Measurements from ENCODE around the gene PRRC2A. TPM values are rescaled to one million over a fixed set of nuclear protein-coding genes. Genes with fewer than 3 reads are reported as not detected.
A peak's percentile ranks its signal among the peaks of the same experiment; 100 is the strongest.

Gene PRRC2A
- total RNA-seq, 8 experiments from 2014 or later = 53.2 to 259 (median 92.0) TPM

GRCh38 chr6:31652925-31653724 is 32.6 kb downstream of the PRRC2A start:
- in situ Hi-C loops (cut with MboI; ENCODE audit: low pct_unique_long_range_greater_than_20kb in 2 of 9, low sequenced_read_pairs in 9 of 9, unreplicated experiment in 9 of 9) = loop anchor here in 1 of 9 experiments (25.0 kb wide), 1 partner anchor 184 kb away; the partner anchor contains the start of gene HSPA1B
- Histone ChIP-seq H3K4me1 (replicated peaks in 1 of 2) (peaks cover 18 to 20% of the 10 kb centered on the region in 2 donors), H3K4me3 (peak overlapping the region; percentile 64 to 89 (median 78)), H3K27ac (peak overlapping the region; percentile 99)
- 2 to 45% (median 16%) methylated on average over 2 to 17 of the region's 37 CpGs for WGBS, 10 experiments
- ATAC-seq (replicated peaks in 6 of 8) = peak; percentile 49 to 75 (median 60)

- no peak for ATAC-seq (replicated peaks in 6 of 8)
- Histone ChIP-seq H3K4me3 (no peak overlapping the region), H3K27ac (no peak overlapping the region), H3K4me1 (replicated peaks in 1 of 2) (peaks cover 34 to 36% of the 10 kb centered on the region in 2 donors)
- 87 to 100% (median 96%) methylated on average over 2 to 8 of the region's 8 CpGs for WGBS, 10 experiments
- in situ Hi-C loops (cut with MboI; ENCODE audit: low pct_unique_long_range_greater_than_20kb in 2 of 9, low sequenced_read_pairs in 9 of 9, unreplicated experiment in 9 of 9) = loop anchor here in 1 of 9 experiments (25.0 kb wide), 1 partner anchor 183 kb away; the partner anchor contains the start of gene HSPA1B
These were observed 34.2 kb downstream of the PRRC2A start for GRCh38 chr6:31654574-31655348.

GRCh38 chr6:31655349-31656237 is 35.1 kb downstream of the PRRC2A start, which contains the start of gene APOM:
Gene APOM, plus strand, starts transcription at chr6:31655894. Its CDS starts 73 bp downstream, at chr6:31655967.
- ATAC-seq (replicated peaks in 6 of 8) = no peak
- 64 to 100% (median 80%) methylated on average over 2 to 8 of the region's 8 CpGs; no CpG with 5 or more reads in 2 of the 10 experiments for WGBS, 10 experiments
- in situ Hi-C loops (cut with MboI; ENCODE audit: low pct_unique_long_range_greater_than_20kb in 2 of 9, low sequenced_read_pairs in 9 of 9, unreplicated experiment in 9 of 9) = loop anchor here in 1 of 9 experiments (25.0 kb wide), 1 partner anchor 182 kb away; the partner anchor contains the start of gene HSPA1B
- Histone ChIP-seq H3K4me1 (replicated peaks in 1 of 2) (peaks cover 30 to 32% of the 10 kb centered on the region in 2 donors), H3K4me3 (no peak within 1 kb of the TSS), H3K27ac (no peak within 1 kb of the TSS)

- H3K4me3 ChIP-seq = peak overlapping the region in 1 of 5 donors; percentile 5
- peaks cover 25 to 27% of the 10 kb centered on the region in 2 donors for H3K4me1 ChIP-seq (replicated peaks in 1 of 2)
- WGBS, 10 experiments = 0 to 100% (median 64%) methylated on average over 1 to 5 of the region's 6 CpGs; no CpG with 5 or more reads in 4 of the 10 experiments
- H3K27ac ChIP-seq = no peak overlapping the region
- ATAC-seq (replicated peaks in 6 of 8) = no peak
- in situ Hi-C loops (cut with MboI; ENCODE audit: low pct_unique_long_range_greater_than_20kb in 2 of 9, low sequenced_read_pairs in 9 of 9, unreplicated experiment in 9 of 9) = loop anchor here in 1 of 9 experiments (25.0 kb wide), 1 partner anchor 180 kb away; the partner anchor contains the start of gene HSPA1B
These were observed 37.1 kb downstream of the PRRC2A start for GRCh38 chr6:31657406-31658157.

- no peak for ATAC-seq (replicated peaks in 6 of 8)
- in situ Hi-C loops (cut with MboI; ENCODE audit: low pct_unique_long_range_greater_than_20kb in 2 of 9, low sequenced_read_pairs in 9 of 9, unreplicated experiment in 9 of 9) = loop anchor here in 1 of 9 experiments (25.0 kb wide), 1 partner anchor 179 kb away; the partner anchor contains the start of gene HSPA1B
- peaks cover 27 to 28% of the 10 kb centered on the region in 2 donors for H3K4me1 ChIP-seq (replicated peaks in 1 of 2)
- H3K27ac ChIP-seq = no peak overlapping the region
- WGBS, 10 experiments = 40 to 100% (median 83%) methylated on average over 1 to 3 of the region's 4 CpGs; no CpG with 5 or more reads in 1 of the 10 experiments
- H3K4me3 ChIP-seq = peak overlapping the region in 1 of 5 donors; percentile 5
These were observed 37.7 kb downstream of the PRRC2A start for GRCh38 chr6:31658158-31658688.

- H3K27ac ChIP-seq = peak overlapping the region in 1 of 2 donors; percentile 79
- H3K4me3 ChIP-seq = peak overlapping the region; percentile 48 to 74 (median 57)
- 90 to 91% methylated on average over 2 to 6 of the region's 13 CpGs; no CpG with 5 or more reads in 8 of the 10 experiments for WGBS, 10 experiments
- no peak for ATAC-seq (replicated peaks in 6 of 8)
- in situ Hi-C loops (cut with MboI; ENCODE audit: low pct_unique_long_range_greater_than_20kb in 2 of 9, low sequenced_read_pairs in 9 of 9, unreplicated experiment in 9 of 9) = loop anchor here in 1 of 9 experiments (25.0 kb wide), 1 partner anchor 178 kb away; the partner anchor contains the start of gene HSPA1B
- H3K4me1 ChIP-seq (replicated peaks in 1 of 2) = peaks cover 29 to 31% of the 10 kb centered on the region in 2 donors
These were observed 38.6 kb downstream of the PRRC2A start for GRCh38 chr6:31658983-31659648.

- peak in 3 of 8 experiments; percentile 9 to 10 (median 10) for ATAC-seq (replicated peaks in 6 of 8)
These were observed 39.3 kb downstream of the PRRC2A start for GRCh38 chr6:31659649-31660380.

GRCh38 chr6:31660381-31661261 is 40.1 kb downstream of the PRRC2A start, which contains the start of gene C6orf47:
Gene C6orf47, minus strand, starts transcription at chr6:31660778. Its CDS starts 831 bp downstream, at chr6:31659947.
- Histone ChIP-seq H3K4me3 (peak within 1 kb of the TSS; percentile 48 to 74 (median 57)), H3K4me1 (replicated peaks in 1 of 2) (peaks cover 29 to 31% of the 10 kb centered on the region in 2 donors), H3K27ac (peak within 1 kb of the TSS; percentile 68 to 79)
- 0 to 2% (median 0%) methylated on average over 1 to 17 of the region's 52 CpGs; no CpG with 5 or more reads in 3 of the 10 experiments for WGBS, 10 experiments
- in situ Hi-C loops (cut with MboI; ENCODE audit: low pct_unique_long_range_greater_than_20kb in 2 of 9, low sequenced_read_pairs in 9 of 9, unreplicated experiment in 9 of 9) = loop anchor here in 1 of 9 experiments (25.0 kb wide), 1 partner anchor 177 kb away; the partner anchor contains the start of gene HSPA1B
- peak; percentile 57 to 71 (median 68) for ATAC-seq (replicated peaks in 6 of 8)

More at GRCh38 chr6:31659649-31660380, 39.3 kb downstream of the PRRC2A start:
- Histone ChIP-seq H3K4me1 (replicated peaks in 1 of 2) (peaks cover 29 to 31% of the 10 kb centered on the region in 2 donors), H3K27ac (peak overlapping the region; percentile 68 to 79), H3K4me3 (peak overlapping the region; percentile 48 to 74 (median 57))
- WGBS, 10 experiments = 0 to 53% (median 27%) methylated on average over 1 to 9 of the region's 13 CpGs; no CpG with 5 or more reads in 3 of the 10 experiments
- in situ Hi-C loops (cut with MboI; ENCODE audit: low pct_unique_long_range_greater_than_20kb in 2 of 9, low sequenced_read_pairs in 9 of 9, unreplicated experiment in 9 of 9) = loop anchor here in 1 of 9 experiments (25.0 kb wide), 1 partner anchor 177 kb away; the partner anchor contains the start of gene HSPA1B

Measured in motor neuron (in vitro differentiated cells).